Erythroblast (primary cell): ENCODE measurements around the gene REV3L.

Source experiments
- GATA1 ChIP-seq: IDR thresholded peaks from 2 replicates; pipeline ENCODE4 v1.6.1; 2011; ENCODE audit warnings: low read depth, mild to moderate bottlenecking, control low read depth, low read length, moderate library complexity
- POLR2A ChIP-seq: IDR thresholded peaks from 2 replicates; pipeline ENCODE4 v1.6.1; 2011; ENCODE audit warnings: mild to moderate bottlenecking, low read length

DNA sequence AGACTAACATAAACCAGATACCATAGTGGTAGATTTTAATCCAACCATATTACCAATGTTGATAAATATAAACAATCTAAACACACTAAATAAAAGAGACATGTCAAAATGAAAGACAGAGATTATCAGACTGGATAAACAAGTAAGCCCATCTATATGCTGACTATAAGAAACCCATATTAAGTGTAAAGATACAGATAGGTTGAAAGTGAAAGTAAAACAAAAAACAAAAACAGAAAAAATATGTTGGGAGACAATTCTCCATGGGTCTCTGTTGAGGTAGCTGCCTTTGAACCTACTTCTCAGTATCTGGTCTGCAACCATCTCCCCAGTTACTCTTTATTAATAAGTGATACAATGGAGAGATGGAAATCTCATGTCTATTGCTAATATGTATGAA is 21.2 kb downstream of the REV3L start:
- no peak for TF ChIP-seq POLR2A
- no peak for TF ChIP-seq GATA1
